PC-9 (cell line): Measurements from ENCODE around the gene DMRT1.

ENCODE experiments used
- EZH2 ChIP-seq: fragments of 200-600 bp; sonication (generic); IDR thresholded peaks from 2 replicates; pipeline ENCODE4 v1.8.0; 2017; ENCODE audit warnings: antibody characterized with exemption, low read depth
- TF ChIP-seq, protein P1 (sequence below): fragments of 200-600 bp; sonication (generic); conservative IDR thresholded peaks from 2 replicates; pipeline ENCODE4 v1.6.1; 2017; ENCODE audit warnings: mixed run types, antibody characterized with exemption, mild to moderate bottlenecking, moderate library complexity

- TF ChIP-seq, protein P1, sequence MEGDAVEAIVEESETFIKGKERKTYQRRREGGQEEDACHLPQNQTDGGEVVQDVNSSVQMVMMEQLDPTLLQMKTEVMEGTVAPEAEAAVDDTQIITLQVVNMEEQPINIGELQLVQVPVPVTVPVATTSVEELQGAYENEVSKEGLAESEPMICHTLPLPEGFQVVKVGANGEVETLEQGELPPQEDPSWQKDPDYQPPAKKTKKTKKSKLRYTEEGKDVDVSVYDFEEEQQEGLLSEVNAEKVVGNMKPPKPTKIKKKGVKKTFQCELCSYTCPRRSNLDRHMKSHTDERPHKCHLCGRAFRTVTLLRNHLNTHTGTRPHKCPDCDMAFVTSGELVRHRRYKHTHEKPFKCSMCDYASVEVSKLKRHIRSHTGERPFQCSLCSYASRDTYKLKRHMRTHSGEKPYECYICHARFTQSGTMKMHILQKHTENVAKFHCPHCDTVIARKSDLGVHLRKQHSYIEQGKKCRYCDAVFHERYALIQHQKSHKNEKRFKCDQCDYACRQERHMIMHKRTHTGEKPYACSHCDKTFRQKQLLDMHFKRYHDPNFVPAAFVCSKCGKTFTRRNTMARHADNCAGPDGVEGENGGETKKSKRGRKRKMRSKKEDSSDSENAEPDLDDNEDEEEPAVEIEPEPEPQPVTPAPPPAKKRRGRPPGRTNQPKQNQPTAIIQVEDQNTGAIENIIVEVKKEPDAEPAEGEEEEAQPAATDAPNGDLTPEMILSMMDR: peak; percentile 30; the same call in 1 of the 2 replicates
- TF ChIP-seq EZH2: no peak
Observed at GRCh38 chr9:1018121-1018520, 176.6 kb downstream of the DMRT1 start.
